ES-I3 (cell line): ENCODE results near the gene TMC3.
"Not testable (repeated sequence)": the region's sequence is repeated elsewhere in the genome, so short reads cannot be mapped to it uniquely, and the experiment has no call there.

Experiments used
- H3K36me3 ChIP-seq: 2 replicates; pipeline ENCODE4 v1.6.1; 2013; ENCODE audit warnings: mild to moderate bottlenecking, low read length, control low read depth, moderate library complexity; ENCODE audit not compliant: insufficient read depth
- H3K4me1 ChIP-seq: 2 replicates; pipeline ENCODE4 v1.6.1; 2013; ENCODE audit warnings: mild to moderate bottlenecking, control low read depth, low read length; ENCODE audit not compliant: insufficient read depth
- H3K9ac ChIP-seq: 2 replicates; pipeline ENCODE4 v1.6.1; 2013; ENCODE audit warnings: low read depth, mild to moderate bottlenecking, low read length, moderate library complexity
- H3K9me3 ChIP-seq: 2 replicates; pipeline ENCODE4 v1.6.1; 2013; ENCODE audit warnings: mild to moderate bottlenecking, low read length, moderate library complexity; ENCODE audit not compliant: control insufficient read depth, insufficient read depth

Gene TMC3

DNA sequence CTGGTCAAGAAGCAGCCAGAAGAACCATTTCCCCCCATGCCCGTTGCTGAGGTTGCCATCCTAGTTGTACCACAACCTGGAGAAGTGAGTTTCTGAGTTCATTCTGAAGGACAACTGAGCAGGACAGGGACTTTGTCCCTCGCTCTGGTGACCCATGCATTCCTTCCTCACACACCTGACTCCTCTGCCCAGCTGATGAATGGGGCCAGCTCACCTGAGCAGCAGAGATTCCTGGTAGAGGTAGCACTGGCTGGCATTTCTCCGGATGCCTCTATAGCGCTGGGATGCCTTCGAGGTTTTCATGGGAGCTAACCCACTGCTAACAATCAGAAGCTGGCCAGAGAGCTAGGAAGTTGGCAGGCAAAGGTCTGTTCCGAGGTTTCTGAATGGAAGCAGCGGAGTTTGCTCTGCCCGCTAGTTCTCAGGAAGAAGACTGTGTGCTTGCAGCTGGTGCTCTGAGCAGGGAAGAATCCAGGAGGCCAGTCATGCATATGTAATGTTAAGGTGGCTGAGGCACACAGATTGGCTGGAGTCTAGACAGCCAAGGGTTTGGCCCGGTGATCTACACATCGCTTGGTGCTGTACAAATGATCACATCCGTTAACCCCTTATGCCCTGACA, at the start of gene TMC3:
TSS of gene TMC3 (minus strand) at position 439 of the 621 bp plus-strand sequence. CDS start at position 303, 136 bp downstream.
- Histone ChIP-seq H3K4me1 (no peaks in the 10 kb centered on the region), H3K36me3 (no peaks in the 10 kb centered on the region), H3K9ac (no peak within 1 kb of the TSS), H3K9me3 (no peaks in the 10 kb centered on the region)

DNA sequence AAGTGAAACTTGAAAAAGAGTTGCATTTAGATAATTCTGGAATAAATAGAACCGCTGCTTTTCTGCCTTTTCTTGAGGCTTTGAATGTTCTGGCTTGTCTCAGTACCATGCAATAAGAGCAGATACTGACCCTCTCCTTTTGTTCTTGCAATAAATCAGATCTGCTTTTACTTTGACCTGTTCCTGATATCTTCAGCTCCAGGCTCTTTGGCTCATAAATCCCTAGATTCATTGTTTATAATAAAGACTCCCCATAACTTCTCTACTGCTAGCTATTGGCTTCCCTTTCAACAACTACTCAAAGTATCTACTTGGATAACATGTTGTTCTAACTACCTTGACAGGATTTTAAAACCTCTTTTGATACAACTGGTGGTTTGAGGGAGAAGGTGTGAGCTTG, 47.4 kb upstream of the TMC3 start:
- H3K9ac ChIP-seq = no peak overlapping the region
- H3K36me3 ChIP-seq = no peaks in the 10 kb centered on the region
- H3K4me1 ChIP-seq = peaks cover 6% of the 10 kb centered on the region; the same call in 1 of the 2 replicates
- no peaks in the 10 kb centered on the region for H3K9me3 ChIP-seq

DNA sequence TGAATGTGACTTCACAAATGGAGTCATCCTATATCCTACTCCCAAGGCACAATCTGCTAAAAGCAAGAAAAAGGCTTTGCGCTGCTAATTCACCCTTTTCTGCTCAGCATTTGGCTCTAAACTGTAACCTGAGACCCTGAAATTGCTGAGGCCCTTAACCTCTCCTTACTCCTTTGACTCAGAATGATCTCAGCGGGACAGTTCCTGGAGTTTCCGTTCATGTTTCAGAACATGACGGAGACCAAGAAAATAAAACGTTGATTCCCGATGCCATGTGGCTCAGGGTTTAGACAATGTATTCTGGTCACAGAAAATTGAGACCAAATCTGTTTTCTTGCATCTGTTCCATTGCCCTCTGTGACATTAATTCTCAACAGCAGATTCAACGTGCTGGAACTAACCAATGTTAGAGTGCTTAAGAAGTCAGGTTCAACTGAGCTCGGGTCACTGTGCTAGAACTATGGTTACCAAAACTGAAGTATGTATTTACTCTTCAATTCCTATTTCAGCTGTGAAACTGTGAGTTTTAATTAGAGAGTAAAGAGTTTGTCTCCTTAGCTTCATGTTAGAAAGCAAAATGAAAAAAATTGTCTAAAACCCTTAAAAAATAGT, 45.4 kb upstream of the TMC3 start:
- Histone ChIP-seq H3K4me1 (peaks cover 6% of the 10 kb centered on the region; the same call in 1 of the 2 replicates), H3K9ac (no peak overlapping the region; the same call in 1 of the 2 replicates), H3K9me3 (no peaks in the 10 kb centered on the region), H3K36me3 (no peaks in the 10 kb centered on the region)

DNA sequence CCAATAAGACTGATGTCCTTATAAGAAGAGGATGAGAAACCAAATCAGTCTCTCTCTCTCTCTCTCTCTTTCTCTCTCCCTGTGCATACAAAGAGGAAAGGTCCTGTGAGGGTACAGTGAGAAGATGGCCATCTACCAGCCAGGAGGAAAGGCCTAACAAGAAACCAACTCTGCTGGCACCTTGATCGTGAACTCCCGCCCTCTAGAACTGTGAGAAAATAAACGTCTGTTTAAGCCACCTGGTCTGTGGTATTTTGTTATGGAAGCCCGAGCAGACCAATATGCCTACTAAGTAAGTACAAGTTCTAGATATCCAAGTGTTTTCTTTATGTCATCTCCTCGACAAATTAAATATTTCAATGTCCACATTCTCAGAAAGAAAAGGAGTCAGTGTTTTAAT, 44.9 kb upstream of the TMC3 start:
- H3K9ac ChIP-seq = no peak overlapping the region; the same call in 1 of the 2 replicates
- no peaks in the 10 kb centered on the region for H3K36me3 ChIP-seq
- H3K4me1 ChIP-seq = peaks cover 6% of the 10 kb centered on the region; the same call in 1 of the 2 replicates
- H3K9me3 ChIP-seq = no peaks in the 10 kb centered on the region

DNA sequence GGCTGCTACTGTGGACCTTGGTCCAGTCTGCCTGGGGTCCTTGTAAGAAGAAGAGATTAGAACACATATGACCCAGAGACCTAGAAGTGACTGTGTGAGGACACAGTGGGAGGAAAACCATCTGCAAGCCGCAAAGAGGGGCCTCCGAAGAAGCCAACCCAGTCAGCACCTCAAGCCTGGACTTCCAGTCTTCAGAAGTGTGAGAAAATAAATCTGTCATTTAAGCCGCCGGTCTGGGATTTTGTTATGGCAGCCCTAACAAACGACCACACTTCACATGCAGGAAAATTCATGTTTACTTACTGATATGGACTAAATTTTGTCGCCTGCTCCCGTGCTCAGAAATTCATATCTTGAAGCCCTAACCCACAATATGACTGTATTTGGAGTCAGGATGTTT, 44.4 kb upstream of the TMC3 start:
- no peak overlapping the region; the same call in 1 of the 2 replicates for H3K9ac ChIP-seq
- H3K4me1 ChIP-seq = peaks cover 6% of the 10 kb centered on the region; the same call in 1 of the 2 replicates
- no peaks in the 10 kb centered on the region for H3K9me3 ChIP-seq

DNA sequence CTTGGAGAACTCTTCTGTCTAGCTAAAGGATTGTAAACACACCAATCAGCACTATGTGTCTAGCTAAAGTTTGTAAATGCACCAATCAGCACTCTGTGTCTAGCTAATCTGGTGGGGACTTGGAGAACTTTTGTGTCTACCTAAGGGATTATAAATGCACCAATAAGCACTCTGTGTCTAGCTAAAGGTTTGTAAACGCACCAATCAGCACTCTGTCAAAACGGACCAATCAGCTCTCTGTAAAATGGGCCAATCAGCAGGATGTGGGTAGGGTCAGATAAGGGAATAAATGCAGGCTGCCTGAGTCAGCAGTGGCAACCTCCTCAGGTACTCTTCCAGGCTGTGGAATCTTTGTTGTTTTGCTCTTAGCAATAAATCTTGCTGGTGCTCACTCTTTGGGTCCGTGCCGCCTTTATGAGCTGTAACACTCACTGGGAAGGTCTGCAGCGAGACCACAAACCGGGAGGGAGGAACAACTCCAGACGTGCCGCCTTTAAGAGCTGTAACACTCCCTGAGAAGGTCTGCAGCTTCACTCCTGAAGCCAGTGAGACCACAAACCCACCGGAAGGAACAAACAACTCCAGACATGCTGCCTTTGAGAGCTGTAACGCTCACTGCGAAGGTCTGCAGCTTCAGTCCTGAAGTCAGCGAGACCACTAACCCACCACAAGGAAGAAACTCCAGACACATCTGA, 40.4 kb upstream of the TMC3 start:
- H3K36me3 ChIP-seq, H3K9me3 ChIP-seq, H3K9ac ChIP-seq: not testable (repeated sequence)
- peaks cover 12% of the 10 kb centered on the region for H3K4me1 ChIP-seq

More for the DNA sequence above, 44.4 kb upstream of the TMC3 start:
- no peaks in the 10 kb centered on the region for H3K36me3 ChIP-seq

DNA sequence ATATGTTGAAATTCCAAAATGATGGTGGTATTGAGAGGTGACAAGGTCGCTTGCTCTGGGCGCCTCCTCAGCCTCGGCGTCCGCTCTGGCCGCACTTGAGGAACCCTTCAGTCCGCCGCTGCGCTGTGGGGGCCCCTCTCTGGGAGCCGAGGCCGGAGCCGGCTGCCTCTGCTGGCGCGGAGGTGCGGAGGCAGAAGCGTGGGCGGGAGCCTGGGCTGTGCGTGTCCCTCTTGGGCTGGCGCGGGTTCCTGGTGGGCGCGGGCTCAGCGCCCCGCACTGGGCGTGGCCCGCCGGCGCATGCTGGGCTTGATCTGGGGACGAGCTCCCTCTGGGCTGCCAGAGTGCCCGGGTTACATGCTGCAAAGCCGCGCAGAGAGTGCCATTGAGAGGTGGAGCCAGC, 39.8 kb upstream of the TMC3 start:
- no peak overlapping the region for H3K9ac ChIP-seq
- peaks cover 9% of the 10 kb centered on the region for H3K4me1 ChIP-seq
- no peaks in the 10 kb centered on the region for H3K9me3 ChIP-seq
- no peaks in the 10 kb centered on the region for H3K36me3 ChIP-seq

DNA sequence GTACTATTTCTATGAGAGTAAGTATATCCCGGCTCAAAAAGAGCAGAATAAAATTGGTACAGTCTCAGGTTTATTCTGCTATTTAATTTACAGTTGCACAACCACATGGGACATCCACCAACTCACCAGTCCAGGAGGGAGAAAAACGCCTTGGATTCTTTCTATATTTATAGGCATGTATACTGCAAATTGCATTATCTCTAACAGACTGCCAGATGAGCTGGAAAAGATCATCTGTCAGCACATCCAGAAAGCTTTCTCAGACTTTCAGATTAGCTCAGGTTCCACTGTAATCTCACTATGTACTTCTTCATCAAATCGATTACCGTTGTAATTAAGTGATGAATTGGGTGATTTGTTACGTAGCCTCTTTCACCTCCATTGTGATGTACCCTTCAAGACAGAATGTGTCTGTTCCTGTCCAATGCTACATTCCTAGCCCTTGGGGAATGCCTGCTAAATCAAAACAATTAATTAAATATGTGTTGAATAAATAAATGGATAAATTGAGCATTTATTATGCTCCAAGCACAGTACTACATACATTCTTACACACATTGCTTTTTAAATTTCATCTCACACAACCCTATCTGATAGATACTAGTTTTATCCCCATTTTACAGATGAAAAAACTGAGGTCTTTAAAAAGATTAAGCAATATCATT, 38.1 kb upstream of the TMC3 start:
- H3K4me1 ChIP-seq = peaks cover 5% of the 10 kb centered on the region; the same call in 1 of the 2 replicates
- no peaks in the 10 kb centered on the region for H3K36me3 ChIP-seq
- no peak overlapping the region for H3K9ac ChIP-seq
- H3K9me3 ChIP-seq = no peaks in the 10 kb centered on the region

DNA sequence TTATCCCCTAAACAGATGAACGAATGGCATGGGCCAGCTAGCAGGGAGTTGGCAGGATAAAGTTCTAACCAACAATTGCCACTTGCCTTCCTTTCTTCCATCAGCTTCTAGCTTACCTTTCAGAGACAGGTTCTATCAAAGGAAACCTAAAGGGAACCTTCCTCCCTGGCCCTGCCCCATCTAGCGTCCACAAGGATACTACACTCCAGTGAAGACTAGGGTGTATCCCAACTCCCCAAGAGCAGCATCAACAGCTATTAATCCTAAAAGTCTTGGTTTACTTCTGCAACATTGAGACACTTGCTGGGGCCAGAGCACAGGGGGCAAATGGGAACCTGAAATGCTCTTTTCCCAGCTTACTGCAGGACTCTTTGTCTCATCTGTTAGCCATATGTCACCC, 37.0 kb upstream of the TMC3 start:
- H3K9me3 ChIP-seq = no peaks in the 10 kb centered on the region
- H3K9ac ChIP-seq = no peak overlapping the region
- no peaks in the 10 kb centered on the region for H3K36me3 ChIP-seq
- H3K4me1 ChIP-seq = peaks cover 5% of the 10 kb centered on the region; the same call in 1 of the 2 replicates

DNA sequence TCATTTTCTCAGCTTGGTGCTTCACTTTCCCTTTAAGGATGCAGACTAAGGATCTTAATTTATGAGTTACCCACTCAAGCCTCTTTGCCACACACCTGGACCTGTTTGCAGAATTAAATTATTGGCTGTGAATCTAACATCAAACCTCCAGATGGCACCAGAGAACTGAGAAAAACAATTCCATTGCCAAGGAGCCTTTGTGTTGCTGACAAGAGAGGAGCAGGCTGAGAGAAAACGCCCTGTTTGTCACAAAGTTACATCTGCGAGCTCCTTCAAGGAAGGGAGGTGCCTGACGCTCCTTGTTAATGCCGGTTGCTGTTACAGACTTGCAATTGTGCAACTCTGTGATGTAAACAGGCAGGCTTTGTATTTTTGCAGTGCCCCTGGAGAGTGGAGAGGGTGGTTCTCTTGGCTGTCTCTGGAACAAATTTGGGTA, 36.3 kb upstream of the TMC3 start:
- Histone ChIP-seq H3K9me3 (no peaks in the 10 kb centered on the region), H3K4me1 (peaks cover 5% of the 10 kb centered on the region; the same call in 1 of the 2 replicates), H3K9ac (no peak overlapping the region), H3K36me3 (no peaks in the 10 kb centered on the region)

DNA sequence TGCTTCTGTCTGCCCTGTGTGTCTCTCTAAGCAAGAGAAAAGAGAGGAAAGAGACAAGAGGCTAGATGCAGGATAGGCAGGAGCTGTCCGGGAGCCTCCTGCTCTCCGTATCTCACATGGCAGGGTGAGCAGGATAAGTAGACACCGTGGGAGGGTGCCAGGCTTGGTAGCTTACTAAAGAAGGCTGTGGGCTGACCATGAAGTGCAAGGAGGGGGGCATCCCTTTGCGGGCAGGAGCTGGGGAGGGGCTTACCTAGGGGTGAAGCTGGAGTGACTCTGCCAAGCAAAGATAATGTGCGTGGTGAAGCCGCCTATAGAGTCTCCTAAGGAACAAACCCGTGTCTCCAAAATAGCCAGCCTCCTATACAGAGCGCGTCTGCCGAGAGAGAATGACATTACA, 33.7 kb upstream of the TMC3 start:
- H3K9ac ChIP-seq = no peak overlapping the region
- H3K36me3 ChIP-seq = no peaks in the 10 kb centered on the region
- H3K9me3 ChIP-seq = no peaks in the 10 kb centered on the region
- H3K4me1 ChIP-seq = peaks cover 5% of the 10 kb centered on the region; the same call in 1 of the 2 replicates

DNA sequence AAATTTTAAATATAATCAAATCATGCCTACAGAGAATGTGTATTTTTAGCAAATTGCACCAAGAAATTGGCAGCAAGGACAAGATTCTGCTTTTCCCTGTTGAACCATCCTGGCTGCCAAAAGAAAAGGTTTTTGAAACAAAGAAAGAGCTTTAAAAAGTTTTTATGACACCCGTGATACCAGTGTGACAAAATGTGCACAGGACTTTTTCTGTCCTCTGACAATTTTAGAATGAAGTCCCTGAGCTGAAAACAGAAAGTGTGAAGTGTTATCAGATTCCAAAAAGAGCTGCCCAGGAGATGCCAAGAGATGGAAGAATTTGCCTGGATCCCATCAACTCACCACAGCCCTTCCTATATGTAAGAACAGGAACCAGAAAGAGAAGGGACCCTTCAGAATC, 33.2 kb upstream of the TMC3 start:
- no peaks in the 10 kb centered on the region for H3K36me3 ChIP-seq
- H3K9me3 ChIP-seq = no peaks in the 10 kb centered on the region
- no peak overlapping the region for H3K9ac ChIP-seq

DNA sequence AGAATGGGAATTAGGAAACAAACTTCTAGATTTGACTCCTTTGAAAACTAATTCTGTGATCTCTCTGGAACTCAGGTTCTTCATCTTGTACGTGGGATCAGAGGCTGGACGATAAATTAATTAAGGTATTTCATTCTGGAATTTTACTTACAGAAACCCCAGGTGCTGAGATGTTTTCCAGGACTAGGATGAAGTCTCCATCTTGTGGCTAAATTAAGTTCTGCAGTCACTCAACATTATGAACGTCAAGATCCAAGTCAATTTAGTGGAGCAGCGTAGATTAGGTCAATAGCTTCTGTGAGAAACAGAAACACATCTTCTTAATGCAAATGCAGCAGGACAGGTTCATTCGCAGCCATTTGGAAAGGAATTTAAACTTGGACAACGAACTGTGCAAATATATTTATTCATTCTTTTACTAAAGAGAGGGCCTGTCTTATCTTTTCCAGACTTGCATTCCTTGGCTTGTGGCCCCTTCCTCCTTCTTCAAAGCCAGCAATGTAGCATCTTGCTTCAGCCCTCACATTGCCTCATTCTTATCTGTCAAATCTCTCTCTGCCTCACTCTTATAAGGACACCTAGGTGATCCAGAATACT, 26.7 kb upstream of the TMC3 start:
- Histone ChIP-seq H3K36me3 (no peaks in the 10 kb centered on the region), H3K4me1 (no peaks in the 10 kb centered on the region), H3K9ac (no peak overlapping the region), H3K9me3 (no peaks in the 10 kb centered on the region)

More for the DNA sequence above, 33.2 kb upstream of the TMC3 start:
- H3K4me1 ChIP-seq = peaks cover 5% of the 10 kb centered on the region; the same call in 1 of the 2 replicates
